ENCODE results near the gene FRMD3. TPM values are rescaled to one million over a fixed set of nuclear protein-coding genes. Genes with fewer than 3 reads are reported as not detected.

FRMD3 gene
- total and polyA plus RNA-seq, 2 donors (not counting 3 experiments of a cell fraction or from before 2014, with no cell fraction given): 3.0 to 6.1 TPM

DNA sequence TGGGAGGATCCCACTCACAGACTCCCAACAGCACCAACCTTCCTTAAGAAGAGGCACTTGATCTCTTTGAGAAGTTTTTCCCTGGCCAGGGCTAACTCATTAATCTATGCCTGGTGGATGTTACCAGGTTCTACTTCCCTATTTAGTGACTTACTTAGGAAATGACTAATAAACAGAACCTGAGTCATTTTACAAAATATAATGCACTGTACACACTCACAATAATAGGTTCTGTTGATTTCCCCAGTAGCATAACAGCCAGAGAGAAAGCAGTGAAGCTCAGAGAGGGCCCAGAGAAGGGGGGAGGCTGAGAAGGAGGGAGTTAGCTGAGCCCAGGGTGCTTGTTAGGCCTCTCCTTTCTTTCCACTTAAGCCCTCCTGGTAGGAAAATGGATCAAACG is 27.1 kb downstream of the FRMD3 start:
- Histone ChIP-seq H3K36me3 (ENCODE audit: control insufficient read depth in 2 of 2, extremely low read depth in 1 of 2, insufficient read depth in 2 of 2, low read length in 2 of 2) (no peaks in the 10 kb centered on the region), H3K9me1 (replicated peaks; ENCODE audit: control insufficient read depth, extremely low read depth, insufficient read depth, low read length) (no peaks in the 10 kb centered on the region), H3K4me3 (replicated peaks in 1 of 3; ENCODE audit: insufficient read depth in 1 of 3, low read depth in 1 of 3, low read length in 3 of 3) (no peak overlapping the region), H3K27me3 (ENCODE audit: control insufficient read depth in 2 of 2, insufficient read depth in 2 of 2, low read length in 2 of 2) (no peaks in the 10 kb centered on the region), H3K4me1 (ENCODE audit: control insufficient read depth, extremely low read depth, insufficient read depth, low read length) (peaks cover 19% of the 10 kb centered on the region), H4K20me1 (replicated peaks; ENCODE audit: control insufficient read depth, extremely low read depth, insufficient read depth, low read length) (no peaks in the 10 kb centered on the region), H3K4me2 (ENCODE audit: insufficient read depth, low read length) (peak overlapping the region; percentile 4), H2AFZ (ENCODE audit: low read depth, low read length) (peak overlapping the region; percentile 23), H3K27ac (ENCODE audit: insufficient read depth, low read depth, low read length) (peak overlapping the region; percentile 32), H3K79me2 (ENCODE audit: control insufficient read depth, insufficient read depth, low read length) (no peaks in the 10 kb centered on the region), H3K9me3 (replicated peaks; ENCODE audit: control insufficient read depth, insufficient read depth, low read length) (no peaks in the 10 kb centered on the region), H3K9ac (replicated peaks; ENCODE audit: extremely low read depth, insufficient read depth, low read length) (no peak overlapping the region)
- ChIA-PET CTCF (interaction anchor here (0.7 to 1.4 kb wide), 3 partner anchors 15 to 33 kb away, joined by 4 read pairs; partner anchors contain the start of gene FRMD3), POLR2A (no interaction called here)
- peak; percentile 90 for TF ChIP-seq FOS (IDR thresholded peaks at IDR 0.05; ENCODE audit: borderline replicate concordance, insufficient read depth, low read length)
- peak; percentile 91 for TF ChIP-seq JUN (IDR thresholded peaks at IDR 0.05; ENCODE audit: borderline replicate concordance, insufficient read depth, insufficient read length, low read depth)
- no peak for TF ChIP-seq GATA2 (IDR thresholded peaks at IDR 0.05; ENCODE audit: insufficient read depth, insufficient read length, low read depth, low read length)
- TF ChIP-seq MYC (IDR thresholded peaks at IDR 0.05; ENCODE audit: low read depth, low read length): no peak
- no peak for TF ChIP-seq EZH2 (IDR thresholded peaks at IDR 0.05; ENCODE audit: borderline replicate concordance, low read depth, low read length, severe bottlenecking)
- TF ChIP-seq POLR2A (IDR thresholded peaks at IDR 0.05; ENCODE audit: low read depth, low read length): no peak
- TF ChIP-seq, protein P1, sequence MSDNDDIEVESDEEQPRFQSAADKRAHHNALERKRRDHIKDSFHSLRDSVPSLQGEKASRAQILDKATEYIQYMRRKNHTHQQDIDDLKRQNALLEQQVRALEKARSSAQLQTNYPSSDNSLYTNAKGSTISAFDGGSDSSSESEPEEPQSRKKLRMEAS (IDR thresholded peaks at IDR 0.05; ENCODE audit: insufficient read depth, insufficient read length): no peak
- TF ChIP-seq, protein P2, sequence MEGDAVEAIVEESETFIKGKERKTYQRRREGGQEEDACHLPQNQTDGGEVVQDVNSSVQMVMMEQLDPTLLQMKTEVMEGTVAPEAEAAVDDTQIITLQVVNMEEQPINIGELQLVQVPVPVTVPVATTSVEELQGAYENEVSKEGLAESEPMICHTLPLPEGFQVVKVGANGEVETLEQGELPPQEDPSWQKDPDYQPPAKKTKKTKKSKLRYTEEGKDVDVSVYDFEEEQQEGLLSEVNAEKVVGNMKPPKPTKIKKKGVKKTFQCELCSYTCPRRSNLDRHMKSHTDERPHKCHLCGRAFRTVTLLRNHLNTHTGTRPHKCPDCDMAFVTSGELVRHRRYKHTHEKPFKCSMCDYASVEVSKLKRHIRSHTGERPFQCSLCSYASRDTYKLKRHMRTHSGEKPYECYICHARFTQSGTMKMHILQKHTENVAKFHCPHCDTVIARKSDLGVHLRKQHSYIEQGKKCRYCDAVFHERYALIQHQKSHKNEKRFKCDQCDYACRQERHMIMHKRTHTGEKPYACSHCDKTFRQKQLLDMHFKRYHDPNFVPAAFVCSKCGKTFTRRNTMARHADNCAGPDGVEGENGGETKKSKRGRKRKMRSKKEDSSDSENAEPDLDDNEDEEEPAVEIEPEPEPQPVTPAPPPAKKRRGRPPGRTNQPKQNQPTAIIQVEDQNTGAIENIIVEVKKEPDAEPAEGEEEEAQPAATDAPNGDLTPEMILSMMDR (IDR thresholded peaks at IDR 0.05; ENCODE audit: extremely low read depth in 1 of 2, insufficient read depth in 1 of 2, low read depth in 1 of 2, low read length in 2 of 2): no peak
- no peak for TF ChIP-seq POLR2AphosphoS5 (IDR thresholded peaks at IDR 0.05; ENCODE audit: insufficient read depth, low read depth, low read length)
- dilution Hi-C loops (cut with MboI; ENCODE audit: extremely low pct_ligation_motif_present, low sequenced_read_pairs) (no loop called here), intact Hi-C loops (cut with micrococcal nuclease) (loop anchor here (1.0 kb wide), 1 partner anchor 292 kb away; no protein-coding TSS in a partner anchor)
- no TSS peak for BruUV-seq (replicated peaks)
- DNase-seq (ENCODE audit: low read depth, low spot score): peak; percentile 80
- FAIRE-seq: peak; percentile 85

All from endothelial cell of umbilical vein (primary cell).